NT2/D1 (cell line): ENCODE results near the gene MUTYH.

Experiments used
- SUZ12 ChIP-seq: IDR thresholded peaks from 2 replicates; pipeline ENCODE4 v1.6.1; 2011; ENCODE audit not compliant: insufficient read length, insufficient read depth; ENCODE audit errors: extremely low read depth
- YY1 ChIP-seq: IDR thresholded peaks from 2 replicates; pipeline ENCODE4 v1.6.1; 2011; ENCODE audit not compliant: insufficient read length, insufficient read depth

DNA sequence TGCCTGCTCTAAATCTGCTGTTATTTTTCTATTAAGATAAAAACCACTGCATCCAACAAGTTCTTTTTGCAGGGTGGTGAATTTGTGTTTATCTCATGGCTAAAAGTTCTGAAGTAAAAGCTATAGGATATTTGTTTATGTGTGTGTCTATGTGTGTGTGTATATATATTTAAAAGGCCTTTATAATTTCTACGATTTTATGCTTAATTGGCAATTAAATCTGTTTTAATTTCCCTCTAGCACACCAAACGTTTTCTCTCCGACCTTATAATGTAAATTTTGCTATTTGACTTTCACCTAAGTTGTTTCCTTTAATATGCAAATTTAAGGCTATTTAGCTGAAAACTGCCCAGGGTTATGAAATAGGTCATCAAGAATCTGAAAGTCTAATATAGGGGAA is 33.3 kb downstream of the MUTYH start:
- TF ChIP-seq YY1 (no peak), SUZ12 (no peak)
